ENCODE data around the gene SH2D4B. TPM values are rescaled to one million over a fixed set of nuclear protein-coding genes. Genes with fewer than 3 reads are reported as not detected.
A peak's percentile ranks its signal among the peaks of the same experiment; 100 is the strongest.

The SH2D4B gene
- total RNA-seq, 1 donor from 2014 or later, result 0.07 TPM

DNA sequence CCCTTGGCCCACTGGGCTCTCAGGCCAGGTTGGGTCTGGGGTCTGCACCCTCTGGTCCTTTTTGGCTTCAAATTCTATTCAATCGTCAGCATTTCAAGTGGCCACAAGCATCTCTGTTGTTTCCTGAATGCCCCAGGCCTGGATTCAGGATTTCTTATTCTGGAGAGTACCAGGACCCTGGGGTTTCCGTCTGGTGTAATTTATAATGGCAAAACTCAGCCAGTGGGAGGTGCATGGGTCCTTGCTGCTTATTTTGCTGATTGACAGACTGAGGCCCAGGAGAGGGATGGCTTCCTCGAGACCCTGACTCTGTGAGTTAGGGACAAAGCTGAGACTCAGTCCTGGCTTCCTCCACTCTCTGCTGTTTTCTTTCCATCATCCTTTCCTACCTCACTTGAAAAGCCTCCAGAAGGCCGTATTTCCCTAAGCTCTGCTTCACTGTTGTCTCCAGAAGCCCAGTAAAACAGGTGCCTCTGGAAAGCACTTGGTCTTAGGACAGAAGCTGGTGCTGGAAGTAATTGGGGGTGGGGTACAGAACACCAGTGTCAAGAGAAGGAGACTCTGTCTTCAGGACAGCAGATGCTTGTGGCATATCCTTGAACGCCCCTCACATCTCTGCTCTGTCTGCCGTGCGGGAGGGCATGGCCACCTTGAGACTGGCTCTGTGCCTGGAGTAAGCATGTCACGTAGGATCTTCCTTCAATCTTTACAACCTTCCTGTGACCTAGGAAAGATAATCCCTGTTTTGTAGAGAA is 39.4 kb upstream of the SH2D4B start:
- Mint-ChIP-seq H3K4me1 (ENCODE audit: low read depth) (peaks cover 87% of the 10 kb centered on the region), H3K36me3 (ENCODE audit: low read depth) (peaks cover 5% of the 10 kb centered on the region), H3K27ac (ENCODE audit: unreplicated experiment) (peak overlapping the region; percentile 77), H3K27me3 (ENCODE audit: low read depth) (no peaks in the 10 kb centered on the region), H3K9me3 (ENCODE audit: low read depth) (peaks cover 9% of the 10 kb centered on the region), H3K4me3 (ENCODE audit: unreplicated experiment) (no peak overlapping the region)
- no peak for DNase-seq (ENCODE audit: low spot score)
- TF ChIP-seq, protein P1, sequence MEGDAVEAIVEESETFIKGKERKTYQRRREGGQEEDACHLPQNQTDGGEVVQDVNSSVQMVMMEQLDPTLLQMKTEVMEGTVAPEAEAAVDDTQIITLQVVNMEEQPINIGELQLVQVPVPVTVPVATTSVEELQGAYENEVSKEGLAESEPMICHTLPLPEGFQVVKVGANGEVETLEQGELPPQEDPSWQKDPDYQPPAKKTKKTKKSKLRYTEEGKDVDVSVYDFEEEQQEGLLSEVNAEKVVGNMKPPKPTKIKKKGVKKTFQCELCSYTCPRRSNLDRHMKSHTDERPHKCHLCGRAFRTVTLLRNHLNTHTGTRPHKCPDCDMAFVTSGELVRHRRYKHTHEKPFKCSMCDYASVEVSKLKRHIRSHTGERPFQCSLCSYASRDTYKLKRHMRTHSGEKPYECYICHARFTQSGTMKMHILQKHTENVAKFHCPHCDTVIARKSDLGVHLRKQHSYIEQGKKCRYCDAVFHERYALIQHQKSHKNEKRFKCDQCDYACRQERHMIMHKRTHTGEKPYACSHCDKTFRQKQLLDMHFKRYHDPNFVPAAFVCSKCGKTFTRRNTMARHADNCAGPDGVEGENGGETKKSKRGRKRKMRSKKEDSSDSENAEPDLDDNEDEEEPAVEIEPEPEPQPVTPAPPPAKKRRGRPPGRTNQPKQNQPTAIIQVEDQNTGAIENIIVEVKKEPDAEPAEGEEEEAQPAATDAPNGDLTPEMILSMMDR (IDR thresholded peaks at IDR 0.05), result no peak

- peaks cover 5% of the 10 kb centered on the region for H3K36me3 Mint-ChIP-seq (ENCODE audit: low read depth)
- peaks cover 82% of the 10 kb centered on the region for H3K4me1 Mint-ChIP-seq (ENCODE audit: low read depth)
- TF ChIP-seq, protein P1 (IDR thresholded peaks at IDR 0.05), result no peak
- H3K27ac Mint-ChIP-seq (ENCODE audit: unreplicated experiment), result peak overlapping the region; percentile 77
- no peak overlapping the region for H3K4me3 Mint-ChIP-seq (ENCODE audit: unreplicated experiment)
- DNase-seq (ENCODE audit: low spot score), result no peak
- no peaks in the 10 kb centered on the region for H3K27me3 Mint-ChIP-seq (ENCODE audit: low read depth)
- peaks cover 9% of the 10 kb centered on the region for H3K9me3 Mint-ChIP-seq (ENCODE audit: low read depth)
Observed at GRCh38 chr10:80498833-80499741, 38.6 kb upstream of the SH2D4B start.

DNA sequence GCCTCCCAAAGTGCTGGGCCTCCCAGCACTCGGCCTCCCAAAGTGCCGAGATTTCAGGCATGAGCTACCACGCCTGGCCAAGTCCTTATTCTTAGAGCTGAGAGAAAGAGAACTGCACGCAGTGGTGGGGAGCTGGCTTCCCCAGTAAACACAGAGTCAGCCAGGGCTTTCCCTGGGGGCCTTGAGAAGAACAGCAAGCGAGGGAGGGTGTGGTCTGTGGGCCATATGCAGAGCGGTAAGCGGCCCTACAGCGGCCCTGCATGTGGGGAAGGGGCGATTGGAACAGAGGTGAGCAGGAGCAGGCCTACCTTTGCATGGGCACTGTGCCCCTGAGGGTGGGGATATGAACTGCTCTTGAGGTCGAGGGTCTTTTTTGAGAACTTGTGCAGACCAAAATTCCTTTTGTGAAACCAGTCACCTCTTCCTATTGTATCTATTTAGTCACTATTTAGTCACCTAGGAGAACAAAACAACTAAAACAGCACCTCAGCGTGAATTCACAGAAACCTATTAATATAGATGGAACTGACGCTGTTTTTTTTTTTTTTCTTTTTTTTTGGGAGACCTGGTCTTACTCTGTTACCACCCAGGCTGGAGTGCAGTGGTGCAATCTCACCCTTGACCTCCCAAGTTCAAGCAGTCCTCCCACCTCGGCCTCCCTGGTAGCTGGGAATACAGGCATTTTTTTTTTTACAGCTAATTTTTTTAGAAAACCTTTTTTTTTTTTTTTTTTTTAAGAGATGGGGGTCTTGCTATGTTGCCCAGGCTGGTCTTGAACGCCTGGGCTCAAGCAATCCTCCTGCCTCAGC is 36.9 kb upstream of the SH2D4B start:
- Mint-ChIP-seq H3K9me3 (ENCODE audit: low read depth) (peaks cover 9% of the 10 kb centered on the region), H3K27me3 (ENCODE audit: low read depth) (no peaks in the 10 kb centered on the region), H3K4me1 (ENCODE audit: low read depth) (peaks cover 90% of the 10 kb centered on the region), H3K4me3 (ENCODE audit: unreplicated experiment) (no peak overlapping the region), H3K36me3 (ENCODE audit: low read depth) (peaks cover 5% of the 10 kb centered on the region), H3K27ac (ENCODE audit: unreplicated experiment) (peak overlapping the region; percentile 49)
- TF ChIP-seq, protein P1 (IDR thresholded peaks at IDR 0.05), result no peak
- DNase-seq (ENCODE audit: low spot score), result no peak

DNA sequence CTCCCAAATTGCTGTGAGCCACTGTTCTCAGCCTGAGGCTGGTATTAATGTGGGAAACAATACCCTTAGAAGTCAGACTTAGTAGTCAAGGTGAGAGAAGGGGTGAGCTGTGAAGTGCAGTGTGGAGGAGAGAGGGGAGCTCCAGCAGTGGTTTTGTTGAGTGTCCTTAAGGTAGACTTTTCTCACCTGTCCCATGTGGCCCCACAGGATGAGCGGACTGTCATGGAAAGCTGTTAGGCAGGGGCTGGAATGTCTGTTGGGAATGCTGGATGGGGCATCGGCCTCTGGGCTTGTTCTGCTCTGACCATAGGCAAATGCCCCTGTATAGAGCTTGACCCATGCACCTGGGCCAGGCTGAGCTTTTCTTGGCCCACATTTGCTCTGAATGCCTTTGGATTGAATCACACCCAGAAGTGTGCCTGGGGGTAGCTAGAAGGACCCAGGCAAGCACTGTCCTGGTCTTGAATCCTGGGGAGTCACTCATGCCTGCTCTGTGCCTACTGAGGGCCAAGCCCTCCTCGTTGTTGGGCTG is 36.3 kb upstream of the SH2D4B start:
- no peak for DNase-seq (ENCODE audit: low spot score)
- peaks cover 7% of the 10 kb centered on the region for H3K9me3 Mint-ChIP-seq (ENCODE audit: low read depth)
- no peaks in the 10 kb centered on the region for H3K27me3 Mint-ChIP-seq (ENCODE audit: low read depth)
- peak overlapping the region; percentile 25 for H3K27ac Mint-ChIP-seq (ENCODE audit: unreplicated experiment)
- peaks cover 91% of the 10 kb centered on the region for H3K4me1 Mint-ChIP-seq (ENCODE audit: low read depth)
- H3K36me3 Mint-ChIP-seq (ENCODE audit: low read depth), result peaks cover 5% of the 10 kb centered on the region
- TF ChIP-seq, protein P1 (IDR thresholded peaks at IDR 0.05), result no peak
- H3K4me3 Mint-ChIP-seq (ENCODE audit: unreplicated experiment), result no peak overlapping the region
